Fibroblast of mammary gland (primary cell): ENCODE data around the gene AHNAK.

Source experiments
- DNase-seq: peaks from one replicate; pipeline ENCODE4 v3.0.0-alpha.2; 2010; ENCODE audit warnings: low read depth
- H3K4me3 ChIP-seq: 2 replicates; pipeline ENCODE4 v1.5.1; 2011; ENCODE audit warnings: low read depth, mild to moderate bottlenecking, low read length, moderate library complexity; ENCODE audit not compliant: control insufficient read depth
- TF ChIP-seq, protein P1 (sequence below): conservative IDR thresholded peaks from 2 replicates; pipeline ENCODE4 v1.5.1; 2011; ENCODE audit warnings: low read depth, low read length, inconsistent platforms; ENCODE audit not compliant: control insufficient read depth, insufficient read depth

The AHNAK gene

DNA sequence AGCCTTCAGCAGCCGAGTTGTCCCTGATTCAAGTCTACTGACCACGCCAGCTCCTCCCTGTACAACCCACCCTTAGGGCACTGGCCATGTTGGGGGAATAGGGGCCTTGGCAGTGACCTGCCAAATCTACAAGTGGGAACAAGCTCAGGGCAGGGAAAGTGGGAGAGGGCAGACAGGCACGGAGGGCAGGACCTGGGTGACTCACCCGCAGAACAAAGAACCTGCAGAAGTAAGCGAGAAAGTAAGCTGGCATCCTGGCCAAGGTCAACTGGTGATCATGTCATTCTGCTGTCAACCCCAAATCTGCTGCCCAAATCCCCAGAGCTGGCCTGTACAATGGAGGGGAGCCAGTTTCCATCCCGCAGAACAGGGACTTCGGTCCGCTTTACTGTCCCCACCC, 135.6 kb downstream of the AHNAK start:
- H3K4me3 ChIP-seq: no peak overlapping the region
- TF ChIP-seq, protein P1, sequence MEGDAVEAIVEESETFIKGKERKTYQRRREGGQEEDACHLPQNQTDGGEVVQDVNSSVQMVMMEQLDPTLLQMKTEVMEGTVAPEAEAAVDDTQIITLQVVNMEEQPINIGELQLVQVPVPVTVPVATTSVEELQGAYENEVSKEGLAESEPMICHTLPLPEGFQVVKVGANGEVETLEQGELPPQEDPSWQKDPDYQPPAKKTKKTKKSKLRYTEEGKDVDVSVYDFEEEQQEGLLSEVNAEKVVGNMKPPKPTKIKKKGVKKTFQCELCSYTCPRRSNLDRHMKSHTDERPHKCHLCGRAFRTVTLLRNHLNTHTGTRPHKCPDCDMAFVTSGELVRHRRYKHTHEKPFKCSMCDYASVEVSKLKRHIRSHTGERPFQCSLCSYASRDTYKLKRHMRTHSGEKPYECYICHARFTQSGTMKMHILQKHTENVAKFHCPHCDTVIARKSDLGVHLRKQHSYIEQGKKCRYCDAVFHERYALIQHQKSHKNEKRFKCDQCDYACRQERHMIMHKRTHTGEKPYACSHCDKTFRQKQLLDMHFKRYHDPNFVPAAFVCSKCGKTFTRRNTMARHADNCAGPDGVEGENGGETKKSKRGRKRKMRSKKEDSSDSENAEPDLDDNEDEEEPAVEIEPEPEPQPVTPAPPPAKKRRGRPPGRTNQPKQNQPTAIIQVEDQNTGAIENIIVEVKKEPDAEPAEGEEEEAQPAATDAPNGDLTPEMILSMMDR: no peak
- no peak for DNase-seq

DNA sequence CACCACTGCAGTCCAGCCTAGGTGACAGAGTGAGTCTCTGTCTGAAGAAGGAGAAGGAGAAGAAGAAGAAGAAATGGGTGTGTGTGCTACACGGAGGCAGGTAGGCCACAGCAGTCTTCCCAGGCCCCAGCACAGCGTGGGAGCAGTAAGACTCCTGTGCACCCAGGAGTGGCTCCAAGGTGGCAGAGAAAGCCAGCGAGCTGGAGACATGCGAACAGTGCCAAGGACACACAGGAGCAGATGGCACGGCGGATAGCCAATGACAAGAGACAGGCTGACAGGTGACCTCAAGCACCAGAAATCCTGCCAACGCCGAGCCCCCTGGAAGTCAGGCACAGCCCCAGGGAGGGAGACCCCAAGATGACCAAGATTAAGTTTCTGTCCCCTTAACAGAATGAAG, 136.8 kb downstream of the AHNAK start:
- DNase-seq: no peak
- H3K4me3 ChIP-seq: no peak overlapping the region
- TF ChIP-seq, protein P1: no peak

DNA sequence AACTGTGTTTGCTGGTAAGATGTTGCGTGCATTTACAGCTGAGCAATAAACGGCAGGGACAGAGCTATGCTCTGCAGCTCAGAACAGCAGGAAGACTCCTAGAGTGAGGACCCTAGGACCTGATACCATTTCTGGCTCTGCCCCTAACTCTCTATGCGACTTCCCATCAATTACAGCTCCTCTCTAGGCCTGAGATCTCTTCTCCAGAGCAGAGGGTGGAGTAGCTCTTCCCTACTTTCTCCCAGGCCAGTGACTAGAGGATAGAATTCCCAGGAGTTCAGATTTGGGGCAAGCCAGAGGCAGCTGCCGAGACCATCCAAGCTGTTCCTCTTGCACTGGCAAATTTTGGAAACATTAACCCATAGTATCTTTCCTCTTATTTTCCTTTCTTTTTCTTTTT, 140.6 kb downstream of the AHNAK start:
- no peak for DNase-seq
- H3K4me3 ChIP-seq: no peak overlapping the region
- TF ChIP-seq, protein P1: no peak

GRCh38 chr11:62404901-62405300, 141.7 kb downstream of the AHNAK start:
- TF ChIP-seq, protein P1: no peak
- DNase-seq: no peak
- no peak overlapping the region for H3K4me3 ChIP-seq

GRCh38 chr11:62404435-62404834, 142.2 kb downstream of the AHNAK start:
- no peak overlapping the region for H3K4me3 ChIP-seq
- TF ChIP-seq, protein P1: no peak

GRCh38 chr11:62402960-62403730, 143.5 kb downstream of the AHNAK start:
- H3K4me3 ChIP-seq: no peak overlapping the region
- no peak for DNase-seq
- TF ChIP-seq, protein P1: no peak

More at GRCh38 chr11:62404435-62404834, 142.2 kb downstream of the AHNAK start:
- DNase-seq: no peak
